Keratinocyte (primary cell): ENCODE measurements around the gene STK32B. TPM values are rescaled to one million over a fixed set of nuclear protein-coding genes. Genes with fewer than 3 reads are reported as not detected.
A peak's percentile ranks its signal among the peaks of the same experiment; 100 is the strongest.

Source experiments
- DNase-seq: peaks from one replicate; pipeline ENCODE4 v3.0.0-alpha.2; 2011; ENCODE audit warnings: low read depth, missing footprints, low spot score
- FAIRE-seq: peaks from 2 replicates; lab custom pipeline; 2011; peaks lifted over from hg19 to GRCh38; lab: Jason Lieb, UNC
- H2AFZ ChIP-seq: 2 replicates; pipeline ENCODE4 v1.6.0; 2012; ENCODE audit warnings: low read length, control low read depth, inconsistent platforms; ENCODE audit not compliant: control insufficient read depth
- H3K27ac ChIP-seq: 2 replicates; pipeline ENCODE4 v1.5.1; 2011; ENCODE audit warnings: low read length; ENCODE audit not compliant: control insufficient read depth, insufficient read depth
- H3K27me3 ChIP-seq: 3 replicates; pipeline ENCODE4 v1.6.0; 2011; ENCODE audit warnings: low read length; ENCODE audit not compliant: control insufficient read depth, insufficient read depth; ENCODE audit errors: extremely low read depth
- H3K36me3 ChIP-seq, 2 experiments: 2 replicates in 1 of 2; 3 replicates in 1 of 2; pipeline ENCODE4 v1.5.1; 2011; ENCODE audit warnings: low read length in 2 of 2, mild to moderate bottlenecking in 1 of 2; ENCODE audit not compliant: control insufficient read depth in 2 of 2, insufficient read depth in 2 of 2; ENCODE audit errors: extremely low read depth in 1 of 2
- H3K4me1 ChIP-seq: 3 replicates; pipeline ENCODE4 v1.5.1; 2011; ENCODE audit warnings: low read length; ENCODE audit not compliant: control insufficient read depth, insufficient read depth; ENCODE audit errors: extremely low read depth
- H3K4me2 ChIP-seq: 3 replicates; pipeline ENCODE4 v1.6.0; 2011; ENCODE audit warnings: low read depth, low read length; ENCODE audit not compliant: control insufficient read depth, insufficient read depth; ENCODE audit errors: extremely low read depth
- H3K4me3 ChIP-seq, 3 experiments: fragments of 200-600 bp in 1 of 3; sonication (generic) in 1 of 3; 2 replicates in 2 of 3; 3 replicates in 1 of 3; pipeline ENCODE4 v1.5.1; 2011 to 2016; ENCODE audit warnings: low read length in 3 of 3, mild to moderate bottlenecking in 3 of 3, control low read depth in 2 of 3, inconsistent platforms in 1 of 3, low read depth in 1 of 3, mixed read lengths in 1 of 3, mixed run types in 1 of 3, moderate library complexity in 1 of 3; ENCODE audit not compliant: control insufficient read depth in 2 of 3, insufficient read depth in 2 of 3; ENCODE audit errors: extremely low read depth in 1 of 3
- H3K79me2 ChIP-seq: 2 replicates; pipeline ENCODE4 v1.6.0; 2012; ENCODE audit warnings: low read length; ENCODE audit not compliant: control insufficient read depth, insufficient read depth
- H3K9ac ChIP-seq: 3 replicates; pipeline ENCODE4 v1.6.0; 2011; ENCODE audit warnings: low read length; ENCODE audit not compliant: control insufficient read depth, insufficient read depth; ENCODE audit errors: extremely low read depth
- H3K9me1 ChIP-seq: 3 replicates; pipeline ENCODE4 v1.6.0; 2011; ENCODE audit warnings: low read length; ENCODE audit not compliant: control insufficient read depth, insufficient read depth; ENCODE audit errors: extremely low read depth
- H3K9me3 ChIP-seq: 2 replicates; pipeline ENCODE4 v1.5.1; 2012; ENCODE audit warnings: low read depth, low read length; ENCODE audit not compliant: control insufficient read depth
- H4K20me1 ChIP-seq: 3 replicates; pipeline ENCODE4 v1.6.0; 2011; ENCODE audit warnings: low read length; ENCODE audit not compliant: control insufficient read depth, insufficient read depth; ENCODE audit errors: extremely low read depth
- CTCF ChIP-seq, 3 experiments: IDR thresholded peaks in 1 of 3; conservative IDR thresholded peaks in 1 of 3; optimal IDR thresholded peaks in 1 of 3; 2 replicates in 2 of 3; 3 replicates in 1 of 3; pipeline versions ENCODE3 to v1.5.1; 2011; ENCODE audit warnings: low read length in 3 of 3, mild to moderate bottlenecking in 3 of 3, moderate library complexity in 2 of 3, control low read depth in 1 of 3, inconsistent platforms in 1 of 3; ENCODE audit not compliant: insufficient read depth in 2 of 3; ENCODE audit errors: extremely low read depth in 1 of 3
- EZH2 ChIP-seq: IDR thresholded peaks from one replicate; pipeline ENCODE4 v1.6.1; 2012; ENCODE audit warnings: inconsistent platforms, mild to moderate bottlenecking, low read length, moderate library complexity
- dilution Hi-C: fragments of 300-500 bp; cut with MboI; formaldehyde crosslinking; loops from one replicate; pipeline ENCODE4 v1.7.0; 2020; ENCODE audit warnings: low sequenced_read_pairs; ENCODE audit not compliant: extremely low pct_ligation_motif_present
- polyA plus RNA-seq, 5 experiments: library from polyadenylated mRNA; depleted of rRNA in 3 of 5; stranded (reverse) in 3 of 5; stranded (forward) in 1 of 5; unstranded in 1 of 5; fragments of >200 nt; gene quantifications; 1 replicate in 1 of 5; 2 replicates in 3 of 5; 3 replicates in 1 of 5; pipeline versions ENCODE4 v1.2.1 to v1.2.3, GENCODE V29; 2011 to 2012; ENCODE audit warnings: missing spikeins in 2 of 5, low read depth in 1 of 5, low replicate concordance in 1 of 5

The STK32B gene
- polyA plus RNA-seq, 1 donor (not counting 4 experiments of a cell fraction or from before 2014, with no cell fraction given): 3.4 TPM

- Histone ChIP-seq H3K4me3 (no peak overlapping the region), H3K27me3 (no peaks in the 10 kb centered on the region), H3K9me1 (no peaks in the 10 kb centered on the region), H3K4me1 (peaks cover 24% of the 10 kb centered on the region), H3K9me3 (no peaks in the 10 kb centered on the region), H3K79me2 (no peaks in the 10 kb centered on the region), H3K9ac (peak overlapping the region; percentile 20), H2AFZ (no peak overlapping the region), H3K36me3 (no peaks in the 10 kb centered on the region), H3K4me2 (peak overlapping the region; percentile 46), H4K20me1 (no peaks in the 10 kb centered on the region), H3K27ac (peak overlapping the region; percentile 82)
- no peak for DNase-seq
- FAIRE-seq: no peak
- TF ChIP-seq EZH2: no peak
- no peak for TF ChIP-seq CTCF (optimal IDR thresholded peaks at IDR 0.05 in 1 of 3, IDR thresholded peaks at IDR 0.05 in 1 of 3, conservative IDR thresholded peaks at IDR 0.05 in 1 of 3; ENCODE audit: extremely low read depth in 1 of 3, insufficient read depth in 2 of 3, low read length in 3 of 3)
- dilution Hi-C loops: no loop called here
Observed at GRCh38 chr4:5366009-5366386, 314.7 kb downstream of the STK32B start.

GRCh38 chr4:5366421-5366820, 315.1 kb downstream of the STK32B start:
- H3K9me1 ChIP-seq: no peaks in the 10 kb centered on the region
- H4K20me1 ChIP-seq: no peaks in the 10 kb centered on the region
- FAIRE-seq (peak; percentile 77), DNase-seq (peak; percentile 35)
- peak overlapping the region; percentile 82 for H3K27ac ChIP-seq
- H2AFZ ChIP-seq: no peak overlapping the region
- peak overlapping the region; percentile 46 for H3K4me2 ChIP-seq
- no peak overlapping the region for H3K4me3 ChIP-seq
- H3K36me3 ChIP-seq: no peaks in the 10 kb centered on the region
- no peaks in the 10 kb centered on the region for H3K9me3 ChIP-seq
- peak overlapping the region; percentile 20 for H3K9ac ChIP-seq
- dilution Hi-C loops: no loop called here
- H3K27me3 ChIP-seq: no peaks in the 10 kb centered on the region
- TF ChIP-seq EZH2 (no peak), CTCF (optimal IDR thresholded peaks at IDR 0.05 in 1 of 3, IDR thresholded peaks at IDR 0.05 in 1 of 3, conservative IDR thresholded peaks at IDR 0.05 in 1 of 3; ENCODE audit: extremely low read depth in 1 of 3, insufficient read depth in 2 of 3, low read length in 3 of 3) (peak in 1 of 3 experiments; percentile 22)
- peaks cover 24% of the 10 kb centered on the region for H3K4me1 ChIP-seq
- H3K79me2 ChIP-seq: no peaks in the 10 kb centered on the region
